HepG2 (cell line): Measurements from ENCODE around the gene FOXN3. TPM values are rescaled to one million over a fixed set of nuclear protein-coding genes. Genes with fewer than 3 reads are reported as not detected.

ENCODE experiments used
- CBX5 ChIP-seq: sonication (generic); formaldehyde crosslinking; IDR thresholded peaks from 2 replicates; pipeline ENCODE4 v1.4.0; 2020; ENCODE audit warnings: missing genetic modification reagents, borderline replicate concordance
- DBP ChIP-seq: sonication (generic); formaldehyde crosslinking; IDR thresholded peaks from 2 replicates; pipeline ENCODE4 v1.4.0; 2020; ENCODE audit warnings: missing genetic modification reagents; ENCODE audit errors: not compliant biosample characterization
- FOXK2 ChIP-seq: fragments of 450-650 bp; IDR thresholded peaks from 2 replicates; pipeline ENCODE4 v1.6.1; 2016
- GFI1 ChIP-seq: sonication (generic); formaldehyde crosslinking; IDR thresholded peaks from 2 replicates; pipeline ENCODE4 v1.5.0; 2020; ENCODE audit warnings: missing genetic modification reagents, mild to moderate bottlenecking, borderline replicate concordance
- HDAC1 ChIP-seq: sonication (generic); formaldehyde crosslinking; IDR thresholded peaks from 2 replicates; pipeline ENCODE4 v1.5.1; 2020; ENCODE audit warnings: mild to moderate bottlenecking, missing genetic modification reagents
- KDM3A ChIP-seq: IDR thresholded peaks from 2 replicates; pipeline ENCODE4 v1.6.1; 2018; ENCODE audit warnings: low read depth, missing compliant biosample characterization
- MED13 ChIP-seq: sonication (generic); formaldehyde crosslinking; IDR thresholded peaks from 2 replicates; pipeline ENCODE4 v1.5.0; 2020; ENCODE audit warnings: missing genetic modification reagents
- PBX2 ChIP-seq: IDR thresholded peaks from 2 replicates; pipeline ENCODE4 v1.6.1; 2016; ENCODE audit warnings: control low read depth
- PRPF4 ChIP-seq: fragments of 200-400 bp; formaldehyde crosslinking; IDR thresholded peaks from 2 replicates; pipeline ENCODE4 v1.6.1; 2016; ENCODE audit warnings: low read length, low read depth; ENCODE audit not compliant: poor library complexity, severe bottlenecking
- TRIM22 ChIP-seq: fragments of 450-650 bp; IDR thresholded peaks from 2 replicates; pipeline ENCODE4 v1.6.1; 2017
- ZBTB43 ChIP-seq: sonication (generic); formaldehyde crosslinking; conservative IDR thresholded peaks from 2 replicates; pipeline ENCODE4 v1.4.0; 2020; ENCODE audit warnings: missing genetic modification reagents
- ZFP91 ChIP-seq: sonication (generic); formaldehyde crosslinking; IDR thresholded peaks from 2 replicates; pipeline ENCODE4 v1.9.0; 2022; ENCODE audit warnings: missing genetic modification reagents, mild to moderate bottlenecking, borderline replicate concordance
- ZKSCAN8 ChIP-seq: IDR thresholded peaks from 2 replicates; pipeline ENCODE4 v1.6.1; 2016; ENCODE audit warnings: borderline replicate concordance, missing genetic modification reagents, missing compliant biosample characterization
- ZNF646 ChIP-seq: sonication (generic); formaldehyde crosslinking; IDR thresholded peaks from 2 replicates; pipeline ENCODE4 v1.9.0; 2021; ENCODE audit warnings: mild to moderate bottlenecking, missing genetic modification reagents
- ZNF790 ChIP-seq: sonication (generic); formaldehyde crosslinking; IDR thresholded peaks from 2 replicates; pipeline ENCODE4 v1.8.0; 2022; ENCODE audit warnings: missing genetic modification reagents, mild to moderate bottlenecking, borderline replicate concordance
- polyA plus RNA-seq, 8 experiments: library from polyadenylated mRNA; depleted of rRNA in 3 of 8; stranded (reverse) in 7 of 8; unstranded in 1 of 8; fragments of >200 nt; fragmentation: Illumina TruSeq in 4 of 8; extraction: Trizol in 4 of 8; gene quantifications; 2 replicates each; pipeline versions ENCODE4 v1.2.1 to v1.2.3, GENCODE V29; 2011 to 2016; ENCODE audit warnings: low read depth in 4 of 8, missing spikeins in 1 of 8, mixed read lengths in 1 of 8; ENCODE audit not compliant: insufficient read depth in 1 of 8
- total RNA-seq, 5 experiments: library from RNA; depleted of rRNA; stranded (reverse); fragments of >200 nt; fragmentation: Illumina TruSeq; extraction: Trizol; gene quantifications; 2 replicates each; pipeline ENCODE4 v1.2.3, GENCODE V29; 2016; ENCODE audit warnings: low read depth in 1 of 5

Gene FOXN3
- total and polyA plus RNA-seq, 2 of the 13 experiments (the other 11 are each of a cell fraction or from before 2014, with no cell fraction given) = 32.4 to 70.2 TPM

GRCh38 chr14:89232265-89233070 lies 184.6 kb downstream of the FOXN3 start (continued):
- peak; percentile 88 for TF ChIP-seq ZBTB43 (CRISPR knock-in tag)
- peak; percentile 41; the same call in 1 of the 2 replicates for TF ChIP-seq CBX5 (CRISPR knock-in tag)
- TF ChIP-seq ZFP91 (CRISPR knock-in tag) = peak; percentile 98
- 0 out of 2 replicates have a peak, but pooled peaks have one; percentile 65 for TF ChIP-seq KDM3A (CRISPR knock-in tag)
- TF ChIP-seq HDAC1 (CRISPR knock-in tag) = peak; percentile 86
- no peak for TF ChIP-seq PBX2
- TF ChIP-seq ZKSCAN8 (CRISPR knock-in tag) = peak; percentile 33; the same call in 1 of the 2 replicates
- TF ChIP-seq ZNF790 = no peak
- TF ChIP-seq FOXK2 = no peak
- TF ChIP-seq PRPF4 = no peak
- peak; percentile 43 for TF ChIP-seq DBP
- no peak; the same call in 1 of the 2 replicates for TF ChIP-seq ZNF646 (CRISPR knock-in tag)
- peak; percentile 67; the same call in 1 of the 2 replicates for TF ChIP-seq MED13 (CRISPR knock-in tag)
- no peak; the same call in 1 of the 2 replicates for TF ChIP-seq GFI1 (CRISPR knock-in tag)
- no peak for TF ChIP-seq TRIM22
